ENCODE measurements around the gene TRIM28.
A peak's percentile ranks its signal among the peaks of the same experiment; 100 is the strongest.
"Not testable (repeated sequence)": the region's sequence is repeated elsewhere in the genome, so short reads cannot be mapped to it uniquely, and the experiment has no call there.

Gene TRIM28

GRCh38 chr19:58562122-58563033, 18.5 kb downstream of the TRIM28 start:
- DNase-seq = no peak

GRCh38 chr19:58563034-58563573, 19.2 kb downstream of the TRIM28 start:
- DNase-seq = no peak

- DNase-seq = no peak
Measured at GRCh38 chr19:58563823-58564222, 20.0 kb downstream of the TRIM28 start.

GRCh38 chr19:58566989-58567388, 23.1 kb downstream of the TRIM28 start:
- DNase-seq = no peak

GRCh38 chr19:58568453-58569130, 24.7 kb downstream of the TRIM28 start:
- no peak for DNase-seq

GRCh38 chr19:58569191-58569942, 25.5 kb downstream of the TRIM28 start:
- DNase-seq = no peak

DNA sequence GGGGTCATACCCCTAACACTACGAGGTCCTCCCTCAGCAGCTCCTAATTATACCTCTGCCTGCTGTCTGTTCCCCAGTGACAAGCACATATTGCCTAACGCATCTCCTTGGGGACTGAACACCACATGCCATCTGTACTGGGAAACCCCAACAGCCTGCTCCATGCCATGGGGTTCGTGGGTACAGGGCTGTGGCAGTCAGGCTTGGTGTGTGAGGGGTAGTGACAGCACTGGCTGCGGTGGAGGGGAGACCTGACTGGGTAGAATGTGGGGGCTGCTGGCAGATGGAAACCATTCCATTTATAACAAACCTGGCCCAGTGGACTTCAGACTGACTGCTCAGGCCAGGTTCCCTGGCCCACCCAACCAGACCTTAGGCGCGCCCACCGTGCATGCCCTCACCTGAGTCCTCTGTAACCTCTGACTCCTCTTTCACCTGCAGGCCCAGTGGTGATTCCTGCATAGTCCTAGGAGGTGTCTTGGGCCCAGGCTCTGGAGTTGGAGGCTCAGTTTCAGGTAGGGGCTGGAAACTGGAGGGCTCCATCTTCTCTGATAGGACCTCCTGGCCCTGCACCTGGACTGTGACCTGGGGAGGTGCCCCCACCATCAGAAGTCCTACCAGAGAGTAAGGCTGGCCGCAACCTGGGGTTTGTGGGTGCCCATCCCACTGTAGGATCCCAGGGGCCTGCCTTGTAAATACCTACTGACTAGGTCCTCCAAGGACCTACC, 26.2 kb downstream of the TRIM28 start:
- DNase-seq = no peak

GRCh38 chr19:58570770-58571574, 27.1 kb downstream of the TRIM28 start:
- no peak for DNase-seq

GRCh38 chr19:58571575-58571947, 27.7 kb downstream of the TRIM28 start:
- no peak for DNase-seq

- no peak for DNase-seq
Measured at GRCh38 chr19:58572026-58572817, 28.4 kb downstream of the TRIM28 start.

GRCh38 chr19:58572818-58573657, 29.2 kb downstream of the TRIM28 start, which contains the start of gene MZF1:
MZF1 (minus strand) TSS chr19:58573335; CDS start chr19:58571389, 1,946 bp downstream.
- DNase-seq = peak; percentile 100

DNA sequence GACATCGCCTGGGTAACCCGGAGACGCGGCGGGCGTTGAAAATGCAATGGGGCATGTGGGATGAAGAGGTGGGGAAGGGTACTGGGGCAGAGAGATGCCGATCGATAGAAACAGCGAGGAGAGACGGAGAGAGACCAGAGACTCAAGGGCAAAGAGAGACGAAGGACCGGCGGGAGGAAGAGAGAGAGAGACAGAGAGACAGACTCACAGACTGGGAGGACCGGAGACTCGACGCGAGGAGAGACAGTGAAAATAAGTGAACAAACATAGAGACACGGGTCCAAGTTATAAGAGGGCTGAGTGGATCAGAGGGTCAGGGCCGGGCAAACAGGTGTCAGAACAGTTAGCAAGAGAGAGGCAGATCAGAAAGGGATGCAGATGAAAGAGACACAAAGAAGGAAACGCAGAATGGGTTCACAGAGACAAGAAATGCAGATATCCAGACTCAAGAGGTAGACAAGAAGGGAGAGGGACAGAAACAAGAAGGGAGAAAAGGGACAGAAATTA, 29.8 kb downstream of the TRIM28 start:
- DNase-seq = no peak

- peak; percentile 86 for DNase-seq
Measured at GRCh38 chr19:58575183-58576041, 31.5 kb downstream of the TRIM28 start.

DNA sequence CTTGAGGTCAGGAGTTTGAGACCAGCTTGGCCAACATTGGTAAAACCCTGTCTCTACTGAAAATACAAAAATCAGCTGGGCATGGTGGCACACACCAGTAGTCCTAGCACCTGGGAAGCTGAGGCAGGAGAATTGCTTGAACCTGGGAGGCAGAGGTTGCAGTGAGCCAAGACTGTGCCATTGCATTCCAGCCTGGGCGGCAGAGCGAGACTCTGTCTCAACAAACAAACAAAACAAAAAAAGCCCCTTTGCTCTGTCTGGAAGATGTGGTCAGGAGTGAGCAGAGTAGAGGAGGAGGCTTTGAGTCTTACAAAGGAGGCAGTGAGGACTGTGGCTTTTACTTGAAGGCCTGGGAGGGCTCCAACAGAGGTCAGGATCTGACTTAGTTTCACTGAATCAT, 33.7 kb downstream of the TRIM28 start:
- DNase-seq = not testable (repeated sequence)

DNA sequence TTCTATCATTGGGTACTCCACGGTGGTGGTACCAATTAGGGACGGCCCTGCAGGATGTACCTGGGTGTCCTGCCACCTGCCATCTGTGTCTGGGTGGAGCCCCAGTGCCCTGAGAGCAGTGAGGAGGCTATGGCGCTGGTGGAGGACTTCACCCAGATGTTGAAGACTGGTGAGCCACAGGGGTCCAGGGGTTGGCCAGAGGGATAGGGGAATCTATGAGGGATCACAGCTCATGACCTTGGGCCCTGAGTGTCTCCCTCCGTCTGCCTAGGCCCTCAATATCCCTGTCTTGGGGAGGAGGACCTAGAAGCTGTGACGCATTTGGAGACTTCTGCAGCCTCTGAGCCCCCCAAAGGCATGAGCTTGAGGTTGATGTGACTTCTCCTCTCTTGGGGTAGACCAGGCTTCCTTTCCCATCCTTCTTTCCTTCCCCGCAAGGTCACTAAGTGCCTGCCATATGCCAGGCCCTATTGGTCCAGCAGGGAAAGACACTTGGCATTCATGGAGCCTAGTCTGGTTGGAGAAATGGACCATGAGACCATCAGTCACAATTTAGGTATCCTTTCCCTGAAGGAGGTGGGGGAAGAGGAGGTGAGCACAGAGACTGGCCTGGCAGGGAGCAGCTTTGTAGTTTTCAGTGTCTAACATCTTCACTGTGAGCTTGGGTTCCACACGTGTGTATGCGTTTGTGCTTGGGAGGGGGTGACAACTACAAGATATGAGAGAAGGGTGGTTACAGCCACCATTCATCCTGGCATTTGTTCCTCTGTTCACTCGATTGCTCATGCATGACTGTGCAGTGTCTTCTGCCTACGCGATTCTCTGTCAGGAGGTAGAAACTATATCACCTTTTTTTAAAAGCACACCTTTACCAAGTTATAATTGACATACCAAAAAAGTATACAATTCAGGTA, 34.4 kb downstream of the TRIM28 start:
- no peak for DNase-seq

DNA sequence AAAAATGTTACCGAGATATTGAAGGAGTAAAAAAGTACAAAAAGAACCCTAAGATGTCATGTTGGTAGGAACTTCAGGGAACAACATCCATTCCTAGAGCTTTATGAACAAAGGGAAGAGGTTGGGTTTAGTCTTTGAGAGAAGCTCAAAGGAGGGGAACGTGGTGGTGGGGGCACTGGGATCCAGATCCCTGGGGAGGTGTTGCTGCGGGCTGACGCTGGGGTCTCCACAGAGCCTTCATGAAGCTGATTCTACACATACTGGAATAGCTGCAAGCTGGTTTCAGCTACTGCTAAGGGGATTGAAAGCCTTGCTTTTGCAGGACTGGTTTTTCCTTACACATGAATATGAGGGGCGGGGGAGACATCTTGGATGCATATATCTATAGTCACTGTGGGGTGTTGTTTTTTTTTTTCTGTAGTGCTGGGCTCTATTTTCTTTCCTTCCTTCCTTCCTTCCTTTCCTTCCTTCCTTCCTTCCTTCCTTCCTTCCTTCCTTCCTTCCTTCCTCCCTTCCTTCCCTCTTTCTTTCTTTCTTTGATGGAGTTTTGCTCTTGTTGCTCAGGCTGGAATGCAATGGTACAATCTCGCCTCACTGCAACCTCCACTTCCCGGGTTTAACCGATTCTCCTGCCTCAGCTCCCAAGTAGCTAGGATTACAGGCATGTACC, 35.7 kb downstream of the TRIM28 start:
- DNase-seq = no peak
